ENCODE measurements around the gene ATP6V0B. TPM values are rescaled to one million over a fixed set of nuclear protein-coding genes. Genes with fewer than 3 reads are reported as not detected.
A peak's percentile ranks its signal among the peaks of the same experiment; 100 is the strongest.

The ATP6V0B gene
- total and polyA plus RNA-seq, 3 experiments from 2014 or later, result 184 to 205 (median 190) TPM

- H3K4me3 ChIP-seq (ENCODE audit: low read length), result peak overlapping the region; percentile 60
- Mint-ChIP-seq H3K4me1 (peaks cover 10 to 21% (median 14%) of the 10 kb centered on the region in 3 donors), H3K27me3 (no peaks in the 10 kb centered on the region), H3K4me3 (peak overlapping the region; percentile 91 to 98 (median 94)), H3K9me3 (no peaks in the 10 kb centered on the region), H3K36me3 (peaks cover 0 to 2% (median 0%) of the 10 kb centered on the region in 3 donors), H3K27ac (peak overlapping the region in 7 of 8 donors; percentile 47 to 98 (median 93))
- peaks cover 8% of the 10 kb centered on the region for H3K4me1 ChIP-seq (ENCODE audit: insufficient read depth, low read length)
- no peaks in the 10 kb centered on the region for H3K36me3 ChIP-seq (ENCODE audit: insufficient read depth, low read length)
- peak overlapping the region; percentile 51 for H3K27ac ChIP-seq (ENCODE audit: low read depth, low read length)
- no peaks in the 10 kb centered on the region for H3K27me3 ChIP-seq (ENCODE audit: insufficient read depth, low read length, poor library complexity, severe bottlenecking)
- no peaks in the 10 kb centered on the region for H3K9me3 ChIP-seq (ENCODE audit: low read length)
- ChIA-PET POLR2A (interaction anchor here (1.4 kb wide), 1 partner anchor 13 kb away, joined by 4 read pairs; no protein-coding TSS in a partner anchor), CTCF (interaction anchor here (1.6 kb wide), 1 partner anchor 45 kb away, joined by 3 read pairs; no protein-coding TSS in a partner anchor)
- DNase-seq, result no peak
These were observed 16.4 kb downstream of the ATP6V0B start for GRCh38 chr1:43991200-43991475.

- peaks cover 8% of the 10 kb centered on the region for H3K4me1 ChIP-seq (ENCODE audit: insufficient read depth, low read length)
- H3K27me3 ChIP-seq (ENCODE audit: insufficient read depth, low read length, poor library complexity, severe bottlenecking), result no peaks in the 10 kb centered on the region
- no peaks in the 10 kb centered on the region for H3K9me3 ChIP-seq (ENCODE audit: low read length)
- DNase-seq, result peak; percentile 67 to 85 (median 71)
- no peaks in the 10 kb centered on the region for H3K27me3 Mint-ChIP-seq
- no peaks in the 10 kb centered on the region for H3K9me3 Mint-ChIP-seq
- H3K4me3 ChIP-seq (ENCODE audit: low read length), result peak within 1 kb of the TSS; percentile 60
- peak within 1 kb of the TSS; percentile 91 to 98 (median 94) for H3K4me3 Mint-ChIP-seq
- H3K27ac ChIP-seq (ENCODE audit: low read depth, low read length), result peak within 1 kb of the TSS; percentile 51
- POLR2A ChIA-PET, result interaction anchor here (0.8 to 1.4 kb wide), 2 partner anchors 14 to 22 kb away, joined by 4 to 6 read pairs; partner anchors contain the start of gene DPH2
- H3K27ac Mint-ChIP-seq, result peak within 1 kb of the TSS; percentile 47 to 98 (median 92)
- no peaks in the 10 kb centered on the region for H3K36me3 ChIP-seq (ENCODE audit: insufficient read depth, low read length)
- CTCF ChIA-PET, result interaction anchor here (0.6 to 2.0 kb wide), 4 partner anchors 10 to 45 kb away, joined by 3 to 5 read pairs (median 4); no protein-coding TSS in a partner anchor
- peaks cover 0 to 2% (median 0%) of the 10 kb centered on the region in 3 donors for H3K36me3 Mint-ChIP-seq
- peaks cover 10 to 21% (median 14%) of the 10 kb centered on the region in 3 donors for H3K4me1 Mint-ChIP-seq
These were observed 16.9 kb downstream of the ATP6V0B start, which contains the start of gene CCDC24 for GRCh38 chr1:43991476-43992231. Gene CCDC24 (plus strand): TSS chr1:43991599. CDS start chr1:43991879, 280 bp downstream.

- no peaks in the 10 kb centered on the region for H3K27me3 Mint-ChIP-seq
- ChIA-PET CTCF (interaction anchor here (0.6 to 2.0 kb wide), 6 partner anchors 9 to 46 kb away, joined by 3 to 5 read pairs (median 4); partner anchors contain the start of gene IPO13), POLR2A (interaction anchor here (0.8 kb wide), 1 partner anchor 23 kb away, joined by 6 read pairs; the partner anchor contains the start of gene DPH2)
- no peak for DNase-seq
- peaks cover 0 to 2% (median 0%) of the 10 kb centered on the region in 3 donors for H3K36me3 Mint-ChIP-seq
- H3K9me3 ChIP-seq (ENCODE audit: low read length), result no peaks in the 10 kb centered on the region
- H3K27ac ChIP-seq (ENCODE audit: low read depth, low read length), result no peak overlapping the region
- H3K27ac Mint-ChIP-seq, result peak overlapping the region in 4 of 8 donors; percentile 26 to 90 (median 64)
- peak overlapping the region; percentile 91 to 98 (median 94) for H3K4me3 Mint-ChIP-seq
- no peaks in the 10 kb centered on the region for H3K9me3 Mint-ChIP-seq
- peaks cover 10 to 21% (median 14%) of the 10 kb centered on the region in 3 donors for H3K4me1 Mint-ChIP-seq
- H3K4me3 ChIP-seq (ENCODE audit: low read length), result peak overlapping the region; percentile 60
- H3K36me3 ChIP-seq (ENCODE audit: insufficient read depth, low read length), result no peaks in the 10 kb centered on the region
- H3K4me1 ChIP-seq (ENCODE audit: insufficient read depth, low read length), result peaks cover 8% of the 10 kb centered on the region
- H3K27me3 ChIP-seq (ENCODE audit: insufficient read depth, low read length, poor library complexity, severe bottlenecking), result no peaks in the 10 kb centered on the region
These were observed 17.7 kb downstream of the ATP6V0B start for GRCh38 chr1:43992232-43992995.

- Mint-ChIP-seq H3K27me3 (no peaks in the 10 kb centered on the region), H3K9me3 (no peaks in the 10 kb centered on the region), H3K4me3 (peak overlapping the region in 3 of 7 donors; percentile 15 to 53 (median 29)), H3K4me1 (peaks cover 10 to 21% (median 14%) of the 10 kb centered on the region in 3 donors), H3K27ac (peak overlapping the region in 1 of 8 donors; percentile 49), H3K36me3 (peaks cover 0 to 2% (median 0%) of the 10 kb centered on the region in 3 donors)
- Histone ChIP-seq H3K36me3 (ENCODE audit: insufficient read depth, low read length) (no peaks in the 10 kb centered on the region), H3K27ac (ENCODE audit: low read depth, low read length) (no peak overlapping the region), H3K4me3 (ENCODE audit: low read length) (no peak overlapping the region), H3K27me3 (ENCODE audit: insufficient read depth, low read length, poor library complexity, severe bottlenecking) (no peaks in the 10 kb centered on the region), H3K4me1 (ENCODE audit: insufficient read depth, low read length) (peaks cover 8% of the 10 kb centered on the region), H3K9me3 (ENCODE audit: low read length) (no peaks in the 10 kb centered on the region)
- no peak for DNase-seq
- POLR2A ChIA-PET, result no interaction called here
- CTCF ChIA-PET, result interaction anchor here (1.1 to 2.0 kb wide), 4 partner anchors 8 to 47 kb away, joined by 4 to 5 read pairs (median 4); partner anchors contain the start of gene IPO13
These were observed 18.6 kb downstream of the ATP6V0B start for GRCh38 chr1:43993206-43993914.

- no peak overlapping the region for H3K27ac ChIP-seq (ENCODE audit: low read depth, low read length)
- no peak for DNase-seq
- peak overlapping the region in 2 of 7 donors; percentile 29 to 53 for H3K4me3 Mint-ChIP-seq
- no peaks in the 10 kb centered on the region for H3K27me3 Mint-ChIP-seq
- H3K4me3 ChIP-seq (ENCODE audit: low read length), result no peak overlapping the region
- H3K4me1 Mint-ChIP-seq, result peaks cover 10 to 21% (median 14%) of the 10 kb centered on the region in 3 donors
- peaks cover 0 to 2% (median 0%) of the 10 kb centered on the region in 3 donors for H3K36me3 Mint-ChIP-seq
- no peaks in the 10 kb centered on the region for H3K36me3 ChIP-seq (ENCODE audit: insufficient read depth, low read length)
- no peaks in the 10 kb centered on the region for H3K9me3 ChIP-seq (ENCODE audit: low read length)
- no peaks in the 10 kb centered on the region for H3K9me3 Mint-ChIP-seq
- H3K27ac Mint-ChIP-seq, result peak overlapping the region in 1 of 8 donors; percentile 15
- H3K27me3 ChIP-seq (ENCODE audit: insufficient read depth, low read length, poor library complexity, severe bottlenecking), result no peaks in the 10 kb centered on the region
- ChIA-PET CTCF (no interaction called here), POLR2A (interaction anchor here (0.6 kb wide), 1 partner anchor 721 kb away, joined by 3 read pairs; no protein-coding TSS in a partner anchor)
- peaks cover 8% of the 10 kb centered on the region for H3K4me1 ChIP-seq (ENCODE audit: insufficient read depth, low read length)
These were observed 19.3 kb downstream of the ATP6V0B start for GRCh38 chr1:43994071-43994470.

GRCh38 chr1:43994794-43995790 lies 20.3 kb downstream of the ATP6V0B start:
- Histone ChIP-seq H3K4me3 (ENCODE audit: low read length) (no peak overlapping the region), H3K9me3 (ENCODE audit: low read length) (no peaks in the 10 kb centered on the region), H3K27me3 (ENCODE audit: insufficient read depth, low read length, poor library complexity, severe bottlenecking) (no peaks in the 10 kb centered on the region), H3K27ac (ENCODE audit: low read depth, low read length) (no peak overlapping the region), H3K36me3 (ENCODE audit: insufficient read depth, low read length) (no peaks in the 10 kb centered on the region), H3K4me1 (ENCODE audit: insufficient read depth, low read length) (peaks cover 8% of the 10 kb centered on the region)
- no peaks in the 10 kb centered on the region for H3K9me3 Mint-ChIP-seq
- no peak overlapping the region for H3K4me3 Mint-ChIP-seq
- CTCF ChIA-PET, result no interaction called here
- H3K4me1 Mint-ChIP-seq, result peaks cover 10 to 21% (median 14%) of the 10 kb centered on the region in 3 donors
- H3K27ac Mint-ChIP-seq, result no peak overlapping the region
- H3K36me3 Mint-ChIP-seq, result peaks cover 0 to 2% (median 0%) of the 10 kb centered on the region in 3 donors
- POLR2A ChIA-PET, result interaction anchor here (0.6 kb wide), 1 partner anchor 722 kb away, joined by 3 read pairs; no protein-coding TSS in a partner anchor
- no peaks in the 10 kb centered on the region for H3K27me3 Mint-ChIP-seq
- DNase-seq, result no peak
